CD4-positive, alpha-beta T cell treated with Interleukin-6 at 100 ng/mL for 8 hours (primary cell): ENCODE measurements around the gene WDR73.
A peak's percentile ranks its signal among the peaks of the same experiment; 100 is the strongest.
"Not testable (repeated sequence)": the region's sequence is repeated elsewhere in the genome, so short reads cannot be mapped to it uniquely, and the experiment has no call there.

ENCODE experiments used
- DNase-seq: peaks from one replicate; pipeline ENCODE4 v3.0.0-alpha.2; 2020; ENCODE audit warnings: mixed read lengths, low spot score

Gene WDR73

GRCh38 chr15:84653910-84654688, at the start of gene WDR73:
Gene WDR73 (minus strand): TSS chr15:84654283. CDS start chr15:84654274, 9 bp downstream.
- peak; percentile 95 for DNase-seq

GRCh38 chr15:84703808-84704207, 49.7 kb upstream of the WDR73 start:
- DNase-seq = no peak

DNA sequence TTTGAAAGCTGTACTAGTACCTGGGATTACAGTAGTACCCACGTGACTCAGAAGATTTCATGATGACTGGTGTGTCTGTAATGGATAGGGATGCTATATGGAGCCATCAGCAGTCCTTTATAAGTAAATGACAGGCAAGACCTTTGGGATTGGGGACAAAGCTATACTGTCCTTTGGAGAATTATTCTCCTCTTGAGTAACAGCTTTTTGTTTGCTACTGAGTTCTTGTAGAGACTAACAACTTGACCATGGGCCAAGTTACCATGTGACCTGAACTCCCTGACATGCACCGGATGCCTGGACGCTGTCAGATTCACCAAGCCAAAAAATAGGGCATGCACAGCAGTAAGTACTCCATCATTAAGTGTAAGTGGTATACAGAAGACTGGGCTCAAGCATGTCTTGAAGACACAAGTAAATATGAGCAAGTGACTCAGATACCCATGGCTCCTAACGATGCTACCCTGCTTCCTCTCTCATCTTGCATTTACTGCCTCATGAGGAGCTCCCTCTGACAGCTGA, 48.9 kb upstream of the WDR73 start:
- no peak for DNase-seq

GRCh38 chr15:84699538-84700191, 45.6 kb upstream of the WDR73 start:
- no peak for DNase-seq

GRCh38 chr15:84697236-84697990, 43.3 kb upstream of the WDR73 start:
- no peak for DNase-seq

GRCh38 chr15:84696757-84697156, 42.7 kb upstream of the WDR73 start:
- no peak for DNase-seq

GRCh38 chr15:84690342-84690741, 36.3 kb upstream of the WDR73 start:
- no peak for DNase-seq

- no peak for DNase-seq
These were observed 35.8 kb upstream of the WDR73 start for GRCh38 chr15:84689858-84690257.

GRCh38 chr15:84686446-84686845, 32.4 kb upstream of the WDR73 start:
- not testable (repeated sequence) for DNase-seq

DNA sequence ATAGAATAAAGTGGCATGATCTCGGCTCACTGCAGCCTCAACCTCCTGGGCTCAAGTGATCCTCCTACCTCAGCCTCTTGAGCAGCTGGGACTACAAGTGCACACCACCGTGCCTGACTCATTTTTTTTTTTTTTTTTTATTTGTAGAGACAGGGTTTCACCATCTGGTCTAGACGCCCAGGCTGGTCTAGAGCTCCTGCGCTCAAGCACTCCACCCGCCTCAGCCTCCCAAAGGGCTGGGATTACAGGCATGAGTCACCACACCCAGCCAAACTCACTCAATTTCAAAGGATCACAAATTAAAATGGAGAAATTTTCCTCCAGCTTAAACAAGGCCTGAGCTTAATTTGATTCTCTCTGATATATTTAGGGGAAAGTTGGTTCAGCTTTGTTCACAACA, 31.2 kb upstream of the WDR73 start:
- no peak for DNase-seq

GRCh38 chr15:84684092-84684491, 30.0 kb upstream of the WDR73 start:
- DNase-seq = no peak

- peak; percentile 26 for DNase-seq
These were observed 27.7 kb upstream of the WDR73 start for GRCh38 chr15:84681831-84682230.

DNA sequence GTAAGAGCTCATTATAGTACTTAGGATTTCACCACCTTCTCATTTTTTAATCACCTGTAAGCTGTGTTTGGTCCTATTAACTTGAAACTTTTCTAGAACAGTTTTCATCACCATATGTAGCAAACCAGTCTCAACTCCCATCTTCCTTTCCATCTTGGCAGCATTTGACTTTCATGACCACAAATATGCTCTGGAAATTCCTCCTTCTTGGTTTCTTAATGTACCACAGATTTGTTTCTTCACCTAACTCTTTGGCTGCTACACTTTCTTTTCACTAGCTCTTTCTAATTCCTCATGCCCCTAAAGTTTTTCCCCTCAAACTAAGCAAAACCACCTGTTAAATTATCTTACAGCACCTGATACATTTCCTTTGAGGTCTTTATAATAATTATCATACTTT, 17.1 kb upstream of the WDR73 start:
- no peak for DNase-seq

- no peak for DNase-seq
These were observed 15.6 kb upstream of the WDR73 start for GRCh38 chr15:84669726-84670125.

GRCh38 chr15:84668221-84668982, 14.3 kb upstream of the WDR73 start:
- no peak for DNase-seq

DNA sequence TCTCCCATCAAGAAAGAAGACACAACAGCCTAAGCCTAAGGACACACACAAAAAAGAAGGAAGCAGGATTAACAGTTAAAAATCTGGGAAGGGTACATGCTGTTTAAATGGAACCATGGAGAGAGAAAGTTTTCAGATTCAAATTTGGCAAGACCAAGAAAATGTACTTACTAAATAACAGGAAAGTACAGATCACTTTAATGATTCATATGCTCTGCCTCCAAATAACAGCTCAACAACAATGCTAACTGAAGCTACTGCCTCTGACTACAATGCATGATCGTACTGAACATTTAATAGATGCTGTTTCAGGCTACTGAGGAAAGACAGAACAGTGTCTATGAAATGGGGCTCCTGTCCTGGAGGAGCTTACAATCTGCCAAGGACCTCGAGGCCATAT, 12.3 kb upstream of the WDR73 start:
- no peak for DNase-seq

GRCh38 chr15:84661001-84661400, 6.9 kb upstream of the WDR73 start:
- no peak for DNase-seq

GRCh38 chr15:84659904-84660781, 6.1 kb upstream of the WDR73 start:
- DNase-seq = no peak

- DNase-seq = no peak
These were observed 4.8 kb upstream of the WDR73 start for GRCh38 chr15:84658788-84659411.

GRCh38 chr15:84658080-84658787, 4.2 kb upstream of the WDR73 start, which contains the start of gene NMB:
Gene NMB (minus strand): TSS chr15:84658199. CDS start chr15:84658152, 47 bp downstream.
- DNase-seq = peak; percentile 87
